ENCODE results near the gene MTHFSD. TPM values are rescaled to one million over a fixed set of nuclear protein-coding genes. Genes with fewer than 3 reads are reported as not detected.

The MTHFSD gene
- polyA plus RNA-seq, 1 donor (not counting 4 experiments of a cell fraction or from before 2014, with no cell fraction given): 14.7 TPM

DNA sequence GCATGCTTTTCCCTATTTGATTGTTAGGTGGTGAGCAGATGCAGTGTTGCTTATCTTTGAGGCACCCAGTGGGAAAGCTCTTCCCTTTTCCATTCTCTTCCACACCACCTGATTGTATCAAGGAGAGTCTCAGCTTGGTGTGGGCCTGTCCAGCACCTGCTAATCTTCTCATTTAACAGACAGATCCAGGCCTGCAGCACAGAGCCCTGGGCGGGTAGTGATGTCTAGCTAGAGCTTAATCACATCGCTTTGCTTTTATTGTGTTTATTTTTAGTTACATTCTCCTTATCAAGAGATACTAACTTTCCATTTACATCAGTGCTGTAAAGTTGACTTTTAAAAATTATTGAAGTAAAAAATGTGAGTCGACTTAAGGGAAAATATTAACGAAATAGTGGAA, 47.5 kb upstream of the MTHFSD start:
- dilution Hi-C loops (cut with MboI; ENCODE audit: extremely low pct_ligation_motif_present, low sequenced_read_pairs): no loop called here
- Histone ChIP-seq H3K4me1 (ENCODE audit: control insufficient read depth, extremely low read depth, insufficient read depth, low read length) (peaks cover 3% of the 10 kb centered on the region), H4K20me1 (ENCODE audit: control insufficient read depth, extremely low read depth, insufficient read depth, low read length) (no peaks in the 10 kb centered on the region), H3K9me3 (ENCODE audit: control insufficient read depth, low read depth, low read length) (no peaks in the 10 kb centered on the region), H3K4me2 (ENCODE audit: control insufficient read depth, extremely low read depth, insufficient read depth, low read depth, low read length) (no peak overlapping the region), H3K27ac (ENCODE audit: control insufficient read depth, insufficient read depth, low read length) (no peak overlapping the region), H2AFZ (ENCODE audit: control insufficient read depth, low read length) (no peak overlapping the region), H3K27me3 (ENCODE audit: control insufficient read depth, extremely low read depth, insufficient read depth, low read length) (peaks cover 15% of the 10 kb centered on the region), H3K9ac (ENCODE audit: control insufficient read depth, extremely low read depth, insufficient read depth, low read length) (no peak overlapping the region), H3K9me1 (ENCODE audit: control insufficient read depth, extremely low read depth, insufficient read depth, low read length) (no peaks in the 10 kb centered on the region), H3K4me3 (ENCODE audit: control insufficient read depth in 2 of 3, extremely low read depth in 1 of 3, insufficient read depth in 2 of 3, low read depth in 1 of 3, low read length in 3 of 3) (no peak overlapping the region), H3K36me3 (ENCODE audit: control insufficient read depth in 2 of 2, extremely low read depth in 1 of 2, insufficient read depth in 2 of 2, low read length in 2 of 2) (no peaks in the 10 kb centered on the region), H3K79me2 (ENCODE audit: control insufficient read depth, insufficient read depth, low read length) (no peaks in the 10 kb centered on the region)
- DNase-seq (ENCODE audit: low read depth, low spot score) (no peak), FAIRE-seq (no peak)
- no peak for TF ChIP-seq EZH2 (IDR thresholded peaks at IDR 0.05; ENCODE audit: low read length)
- TF ChIP-seq, protein P1, sequence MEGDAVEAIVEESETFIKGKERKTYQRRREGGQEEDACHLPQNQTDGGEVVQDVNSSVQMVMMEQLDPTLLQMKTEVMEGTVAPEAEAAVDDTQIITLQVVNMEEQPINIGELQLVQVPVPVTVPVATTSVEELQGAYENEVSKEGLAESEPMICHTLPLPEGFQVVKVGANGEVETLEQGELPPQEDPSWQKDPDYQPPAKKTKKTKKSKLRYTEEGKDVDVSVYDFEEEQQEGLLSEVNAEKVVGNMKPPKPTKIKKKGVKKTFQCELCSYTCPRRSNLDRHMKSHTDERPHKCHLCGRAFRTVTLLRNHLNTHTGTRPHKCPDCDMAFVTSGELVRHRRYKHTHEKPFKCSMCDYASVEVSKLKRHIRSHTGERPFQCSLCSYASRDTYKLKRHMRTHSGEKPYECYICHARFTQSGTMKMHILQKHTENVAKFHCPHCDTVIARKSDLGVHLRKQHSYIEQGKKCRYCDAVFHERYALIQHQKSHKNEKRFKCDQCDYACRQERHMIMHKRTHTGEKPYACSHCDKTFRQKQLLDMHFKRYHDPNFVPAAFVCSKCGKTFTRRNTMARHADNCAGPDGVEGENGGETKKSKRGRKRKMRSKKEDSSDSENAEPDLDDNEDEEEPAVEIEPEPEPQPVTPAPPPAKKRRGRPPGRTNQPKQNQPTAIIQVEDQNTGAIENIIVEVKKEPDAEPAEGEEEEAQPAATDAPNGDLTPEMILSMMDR (optimal IDR thresholded peaks at IDR 0.05 in 1 of 3, IDR thresholded peaks at IDR 0.05 in 1 of 3, conservative IDR thresholded peaks at IDR 0.05 in 1 of 3; ENCODE audit: extremely low read depth in 1 of 3, insufficient read depth in 2 of 3, low read length in 3 of 3): no peak

DNA sequence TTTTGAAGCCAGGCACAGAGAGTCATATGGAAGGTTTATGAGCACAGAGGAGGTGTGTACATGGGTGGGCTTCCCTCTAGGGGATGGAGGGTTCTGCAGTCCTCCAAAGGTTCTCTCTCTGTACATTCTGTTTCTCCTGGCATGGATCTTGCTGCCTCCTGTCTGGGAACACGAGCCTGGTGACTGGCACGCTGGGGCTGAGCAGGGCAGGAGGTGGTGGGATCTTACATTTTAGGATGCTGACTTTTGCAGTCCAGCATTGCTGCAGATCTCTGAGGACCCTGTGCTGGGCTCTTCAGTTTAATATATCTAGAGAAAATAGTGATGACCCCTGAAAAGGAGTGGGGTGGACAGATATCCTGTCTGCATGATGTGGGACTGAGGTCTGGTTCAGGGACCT, 46.3 kb upstream of the MTHFSD start:
- dilution Hi-C loops (cut with MboI; ENCODE audit: extremely low pct_ligation_motif_present, low sequenced_read_pairs): no loop called here
- Histone ChIP-seq H2AFZ (ENCODE audit: control insufficient read depth, low read length) (no peak overlapping the region), H3K4me2 (ENCODE audit: control insufficient read depth, extremely low read depth, insufficient read depth, low read depth, low read length) (no peak overlapping the region), H3K4me1 (ENCODE audit: control insufficient read depth, extremely low read depth, insufficient read depth, low read length) (peaks cover 3% of the 10 kb centered on the region), H3K79me2 (ENCODE audit: control insufficient read depth, insufficient read depth, low read length) (no peaks in the 10 kb centered on the region), H3K4me3 (ENCODE audit: control insufficient read depth in 2 of 3, extremely low read depth in 1 of 3, insufficient read depth in 2 of 3, low read depth in 1 of 3, low read length in 3 of 3) (no peak overlapping the region), H3K27ac (ENCODE audit: control insufficient read depth, insufficient read depth, low read length) (no peak overlapping the region), H3K36me3 (ENCODE audit: control insufficient read depth in 2 of 2, extremely low read depth in 1 of 2, insufficient read depth in 2 of 2, low read length in 2 of 2) (no peaks in the 10 kb centered on the region), H3K9me1 (ENCODE audit: control insufficient read depth, extremely low read depth, insufficient read depth, low read length) (no peaks in the 10 kb centered on the region), H4K20me1 (ENCODE audit: control insufficient read depth, extremely low read depth, insufficient read depth, low read length) (no peaks in the 10 kb centered on the region), H3K27me3 (ENCODE audit: control insufficient read depth, extremely low read depth, insufficient read depth, low read length) (peaks cover 16% of the 10 kb centered on the region), H3K9ac (ENCODE audit: control insufficient read depth, extremely low read depth, insufficient read depth, low read length) (no peak overlapping the region), H3K9me3 (ENCODE audit: control insufficient read depth, low read depth, low read length) (no peaks in the 10 kb centered on the region)
- FAIRE-seq: no peak
- no peak for DNase-seq (ENCODE audit: low read depth, low spot score)
- TF ChIP-seq EZH2 (IDR thresholded peaks at IDR 0.05; ENCODE audit: low read length): no peak
- TF ChIP-seq, protein P1 (optimal IDR thresholded peaks at IDR 0.05 in 1 of 3, IDR thresholded peaks at IDR 0.05 in 1 of 3, conservative IDR thresholded peaks at IDR 0.05 in 1 of 3; ENCODE audit: extremely low read depth in 1 of 3, insufficient read depth in 2 of 3, low read length in 3 of 3): no peak
